H1 (cell line): ENCODE data around the gene MSI2.

Source experiments
- CHD2 ChIP-seq: IDR thresholded peaks from 2 replicates; pipeline ENCODE4 v1.6.1; 2012; ENCODE audit warnings: low read length, improper control_type of control experiment
- CTCF ChIP-seq, 3 experiments: IDR thresholded peaks; 1 replicate in 2 of 3; 2 replicates in 1 of 3; pipeline versions ENCODE4 v1.5.1 to v1.6.1; 2011; ENCODE audit warnings: low read length in 3 of 3, mild to moderate bottlenecking in 3 of 3, inconsistent platforms in 2 of 3, low read depth in 1 of 3, moderate library complexity in 1 of 3; ENCODE audit not compliant: insufficient read depth in 1 of 3; ENCODE audit errors: control extremely low read depth in 1 of 3
- EZH2 ChIP-seq: fragments of 200-600 bp; sonication (generic); IDR thresholded peaks from 2 replicates; pipeline ENCODE4 v1.7.1; 2012; ENCODE audit warnings: low read depth, mild to moderate bottlenecking, moderate library complexity, low read length, inconsistent platforms; ENCODE audit not compliant: severe bottlenecking
- HDAC2 ChIP-seq, 2 experiments: fragments of 300-600 bp in 1 of 2; sonication (generic) in 1 of 2; IDR thresholded peaks; 2 replicates each; pipeline ENCODE4 v1.6.1; 2011 to 2012; ENCODE audit warnings: low read depth in 2 of 2, low read length in 2 of 2, mild to moderate bottlenecking in 2 of 2, moderate library complexity in 2 of 2, borderline replicate concordance in 1 of 2, inconsistent platforms in 1 of 2
- SP1 ChIP-seq: IDR thresholded peaks from 2 replicates; pipeline ENCODE4 v1.6.1; 2011; ENCODE audit warnings: low read depth, low read length
- SP4 ChIP-seq: IDR thresholded peaks from 2 replicates; pipeline ENCODE4 v1.6.1; 2012; ENCODE audit warnings: low read length, inconsistent platforms
- TAF1 ChIP-seq: IDR thresholded peaks from 2 replicates; pipeline ENCODE4 v1.6.1; 2011; ENCODE audit warnings: mild to moderate bottlenecking, low read depth, low read length

DNA sequence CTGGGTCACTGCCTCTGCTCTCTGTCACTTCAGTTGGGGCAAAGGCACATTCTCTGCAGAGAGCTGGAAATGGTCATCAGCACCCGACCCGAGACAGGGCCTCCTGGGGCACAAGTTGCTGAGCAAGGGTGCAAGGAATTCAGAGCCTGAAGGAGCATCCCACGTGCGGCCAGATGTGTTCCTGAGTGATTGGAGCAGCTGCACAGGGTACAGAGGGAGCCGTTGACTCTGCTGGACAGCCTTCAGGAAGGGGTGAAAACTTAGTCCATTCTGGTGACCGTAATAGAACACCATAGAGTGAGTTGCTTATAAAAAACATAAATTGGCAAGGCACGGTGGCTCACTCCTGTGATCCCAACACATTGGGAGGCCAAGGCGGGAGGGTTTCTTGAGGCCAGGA, 382.0 kb downstream of the MSI2 start:
- no peak for TF ChIP-seq CTCF (IDR thresholded peaks at IDR 0.05; ENCODE audit: control extremely low read depth in 1 of 3, insufficient read depth in 1 of 3, low read depth in 1 of 3, low read length in 3 of 3)
- no peak for TF ChIP-seq TAF1
- TF ChIP-seq HDAC2 (IDR thresholded peaks at IDR 0.05; ENCODE audit: borderline replicate concordance in 1 of 2, low read depth in 2 of 2, low read length in 2 of 2): no peak
- TF ChIP-seq SP1: no peak
- no peak for TF ChIP-seq EZH2
- TF ChIP-seq CHD2: no peak
- no peak for TF ChIP-seq SP4
